SK-N-MC (cell line): ENCODE data around the gene PDE4B.

Experiments
- EZH2 ChIP-seq: fragments of 200-600 bp; sonication (generic); IDR thresholded peaks from one replicate; pipeline ENCODE4 v1.6.1; 2017; ENCODE audit warnings: antibody characterized with exemption
- POLR2AphosphoS5 ChIP-seq: IDR thresholded peaks from 2 replicates; pipeline ENCODE4 v1.6.1; 2012; ENCODE audit warnings: mild to moderate bottlenecking, low read depth, low read length, borderline replicate concordance

DNA sequence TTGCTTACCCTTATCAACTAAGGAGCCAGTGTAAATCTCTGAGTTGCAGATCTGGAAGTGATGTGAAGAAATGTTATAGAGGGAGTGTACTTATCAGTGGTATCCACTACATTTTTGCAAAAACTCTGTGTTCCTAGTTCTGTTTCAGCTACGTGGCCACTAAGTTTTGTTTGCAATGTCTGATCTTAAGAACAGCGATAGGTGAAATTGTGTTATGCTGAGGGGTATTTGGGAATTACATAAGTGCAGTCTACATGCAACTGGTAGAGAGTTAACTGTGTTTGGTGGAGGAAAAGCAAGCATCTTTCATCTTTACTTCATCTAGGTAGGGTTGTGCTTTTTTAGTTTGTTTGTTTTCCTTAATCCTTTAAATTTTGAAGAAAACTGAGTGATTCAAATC is 542.4 kb downstream of the PDE4B start:
- TF ChIP-seq EZH2, result no peak
- TF ChIP-seq POLR2AphosphoS5, result no peak
